Neural cell (in vitro differentiated cells): ENCODE measurements around the gene DGKI. TPM values are rescaled to one million over a fixed set of nuclear protein-coding genes. Genes with fewer than 3 reads are reported as not detected.

Experiments
- H2AFZ ChIP-seq: fragments of 200-600, 300-800 bp; sonication (generic), shearing (Covaris generic); 2 replicates; pipeline ENCODE4 v1.6.0; 2014; ENCODE audit warnings: low read depth, mild to moderate bottlenecking, antibody characterized with exemption, low read length, moderate library complexity
- H3F3A ChIP-seq: fragments of 200-600 bp; shearing (Covaris generic); 2 replicates; pipeline ENCODE4 v1.6.1; 2016; ENCODE audit warnings: mild to moderate bottlenecking, moderate library complexity, mixed read lengths, antibody characterized with exemption, low read length; ENCODE audit not compliant: insufficient read depth, poor library complexity, severe bottlenecking
- H3K27ac ChIP-seq: fragments of 200-600, 300-800 bp; sonication (generic), shearing (Covaris generic); 2 replicates; pipeline ENCODE4 v1.5.1; 2014; ENCODE audit warnings: mild to moderate bottlenecking, low read length, moderate library complexity
- H3K27me3 ChIP-seq: fragments of 300-800, 200-600 bp; sonication (generic), shearing (Covaris generic); 2 replicates; pipeline ENCODE4 v1.6.0; 2014; ENCODE audit warnings: mild to moderate bottlenecking, low read depth, low read length, moderate library complexity; ENCODE audit not compliant: insufficient read depth
- H3K36me3 ChIP-seq: fragments of 300-800, 200-600 bp; sonication (generic), shearing (Covaris generic); 2 replicates; pipeline ENCODE4 v1.5.1; 2014; ENCODE audit warnings: mild to moderate bottlenecking, antibody characterized with exemption, low read length, moderate library complexity; ENCODE audit not compliant: insufficient read depth
- H3K4me2 ChIP-seq: fragments of 300-800, 200-600 bp; sonication (generic), shearing (Covaris generic); 2 replicates; pipeline ENCODE4 v1.6.0; 2014; ENCODE audit warnings: mild to moderate bottlenecking, low read length
- H3K4me3 ChIP-seq: fragments of 300-800, 200-600 bp; sonication (generic), shearing (Covaris generic); 2 replicates; pipeline ENCODE4 v1.5.1; 2014; ENCODE audit warnings: mild to moderate bottlenecking, low read length, moderate library complexity
- H3K79me2 ChIP-seq: fragments of 200-600 bp; shearing (Covaris generic); replicated peaks from 2 replicates; pipeline ENCODE4 v1.6.0; 2014; ENCODE audit warnings: mild to moderate bottlenecking, low read length, moderate library complexity; ENCODE audit not compliant: insufficient read depth
- H3K9ac ChIP-seq: fragments of 300-800, 200-600 bp; sonication (generic), shearing (Covaris generic); 2 replicates; pipeline ENCODE4 v1.6.1; 2016; ENCODE audit warnings: mild to moderate bottlenecking, low read length, mixed read lengths
- H3K9me2 ChIP-seq: fragments of 200-600 bp; shearing (Covaris generic); 2 replicates; pipeline ENCODE4 v1.6.1; 2016; ENCODE audit warnings: mild to moderate bottlenecking, low read length, mixed read lengths; ENCODE audit not compliant: insufficient read depth
- H3K9me3 ChIP-seq: fragments of 200-600, 300-800 bp; sonication (generic), shearing (Covaris generic); 2 replicates; pipeline ENCODE4 v1.6.1; 2016; ENCODE audit warnings: mild to moderate bottlenecking, mixed run types, low read length, moderate library complexity, mixed read lengths
- H4K20me1 ChIP-seq: fragments of 200-600 bp; shearing (Covaris generic); 2 replicates; pipeline ENCODE4 v1.6.1; 2016; ENCODE audit warnings: mild to moderate bottlenecking, mixed run types; ENCODE audit not compliant: insufficient read depth
- CTCF ChIP-seq: fragments of 450-650 bp; IDR thresholded peaks from 2 replicates; pipeline ENCODE4 v1.5.1; 2014; ENCODE audit warnings: antibody characterized with exemption, mild to moderate bottlenecking, moderate library complexity; ENCODE audit not compliant: poor library complexity, severe bottlenecking
- EP300 ChIP-seq: fragments of 450-650 bp; conservative IDR thresholded peaks from 2 replicates; pipeline ENCODE4 v1.6.1; 2014; ENCODE audit warnings: antibody characterized with exemption, mild to moderate bottlenecking, moderate library complexity; ENCODE audit not compliant: poor library complexity, severe bottlenecking
- EZH2 ChIP-seq: fragments of 200-600, 300-800 bp; shearing (Covaris generic), sonication (generic); IDR thresholded peaks from 2 replicates; pipeline ENCODE4 v1.6.1; 2014; ENCODE audit warnings: antibody characterized with exemption, low read length, borderline replicate concordance, mild to moderate bottlenecking; ENCODE audit not compliant: insufficient read depth, poor library complexity, severe bottlenecking
- MXI1 ChIP-seq: fragments of 450-650 bp; conservative IDR thresholded peaks from 2 replicates; pipeline ENCODE4 v1.6.1; 2014; ENCODE audit warnings: antibody characterized with exemption, mild to moderate bottlenecking; ENCODE audit not compliant: poor library complexity, severe bottlenecking
- POLR2AphosphoS5 ChIP-seq: IDR thresholded peaks from 2 replicates; pipeline ENCODE4 v1.6.1; 2012
- RAD21 ChIP-seq: fragments of 450-650 bp; conservative IDR thresholded peaks from 2 replicates; pipeline ENCODE4 v1.6.1; 2014; ENCODE audit warnings: antibody characterized with exemption, mild to moderate bottlenecking, moderate library complexity
- REST ChIP-seq: IDR thresholded peaks from 2 replicates; pipeline ENCODE4 v1.6.1; 2012; ENCODE audit warnings: borderline replicate concordance
- SMC3 ChIP-seq: fragments of 450-650 bp; conservative IDR thresholded peaks from 2 replicates; pipeline ENCODE4 v1.6.1; 2014; ENCODE audit warnings: antibody characterized with exemption, mild to moderate bottlenecking, moderate library complexity; ENCODE audit not compliant: poor library complexity
- TAF1 ChIP-seq: IDR thresholded peaks from 2 replicates; pipeline ENCODE4 v1.6.1; 2012; ENCODE audit warnings: low read depth
- polyA plus RNA-seq: library from polyadenylated mRNA; depleted of rRNA; stranded (reverse); fragments of >200 nt; gene quantifications from 2 replicates; pipeline ENCODE4 v1.2.3, GENCODE V29; 2014

Gene DGKI
- polyA plus RNA-seq, 1 donor from 2014 or later, result 15.8 TPM

GRCh38 chr7:137388916-137389315 lies 457.9 kb downstream of the DGKI start:
- no peaks in the 10 kb centered on the region for H3K9me2 ChIP-seq
- H3K9ac ChIP-seq, result no peak overlapping the region
- H2AFZ ChIP-seq, result no peak overlapping the region
- H3K27me3 ChIP-seq, result no peaks in the 10 kb centered on the region
- H3K36me3 ChIP-seq, result peaks cover 8% of the 10 kb centered on the region
- no peaks in the 10 kb centered on the region for H4K20me1 ChIP-seq
- no peak overlapping the region for H3K27ac ChIP-seq
- H3K4me3 ChIP-seq, result no peak overlapping the region
- H3K4me2 ChIP-seq, result no peak overlapping the region
- no peaks in the 10 kb centered on the region for H3K9me3 ChIP-seq
- TF ChIP-seq EZH2, result no peak
- no peaks in the 10 kb centered on the region for H3F3A ChIP-seq
- no peaks in the 10 kb centered on the region for H3K79me2 ChIP-seq

- Histone ChIP-seq H3K27ac (no peak overlapping the region), H3K79me2 (no peaks in the 10 kb centered on the region), H3K9ac (no peak overlapping the region), H2AFZ (no peak overlapping the region), H3K4me2 (no peak overlapping the region), H3K36me3 (peaks cover 8% of the 10 kb centered on the region), H4K20me1 (no peaks in the 10 kb centered on the region), H3K4me3 (no peak overlapping the region), H3F3A (no peaks in the 10 kb centered on the region), H3K9me3 (no peaks in the 10 kb centered on the region), H3K27me3 (no peaks in the 10 kb centered on the region), H3K9me2 (no peaks in the 10 kb centered on the region)
- no peak for TF ChIP-seq TAF1
- no peak for TF ChIP-seq POLR2AphosphoS5
- TF ChIP-seq EZH2, result no peak
- no peak for TF ChIP-seq MXI1
- TF ChIP-seq SMC3, result no peak
- no peak for TF ChIP-seq EP300
- TF ChIP-seq RAD21, result no peak
- TF ChIP-seq CTCF, result no peak
- no peak for TF ChIP-seq REST
Measured at GRCh38 chr7:137386966-137387365, 459.8 kb downstream of the DGKI start.

- Histone ChIP-seq H3K27me3 (no peaks in the 10 kb centered on the region), H3K4me3 (no peak overlapping the region), H4K20me1 (no peaks in the 10 kb centered on the region), H3K4me2 (no peak overlapping the region), H3K9me2 (no peaks in the 10 kb centered on the region), H3K79me2 (no peaks in the 10 kb centered on the region), H3K36me3 (no peaks in the 10 kb centered on the region), H3K9ac (no peak overlapping the region), H3K27ac (no peak overlapping the region), H3F3A (no peaks in the 10 kb centered on the region), H2AFZ (no peak overlapping the region), H3K9me3 (no peaks in the 10 kb centered on the region)
- no peak for TF ChIP-seq REST
Measured at GRCh38 chr7:137381045-137381444, 465.7 kb downstream of the DGKI start.
